Upper lobe of left lung (tissue), 6 donors: ENCODE data around the gene RACK1. TPM values are rescaled to one million over a fixed set of nuclear protein-coding genes. Genes with fewer than 3 reads are reported as not detected.

Experiments
- ATAC-seq, 2 donors: fragments of 200-7000 bp; cut with Tn5 transposase; one replicate each; pipeline ENCODE4 v1.9.1; 2022; ENCODE audit warnings: mild to moderate bottlenecking in 2 of 2, moderate library complexity in 2 of 2; ENCODE audit not compliant: low FRiP score in 2 of 2
- DNase-seq, 2 donors: peaks; one replicate each; pipeline ENCODE4 v3.0.0-alpha.2; 2019 to 2020
- H3K27ac ChIP-seq, 4 donors: fragments of 200-600 bp; sonication (generic); one replicate each; pipeline ENCODE4 v1.5.1; 2016 to 2019
- H3K27me3 ChIP-seq, 4 donors: fragments of 200-600 bp; sonication (generic); one replicate each; pipeline ENCODE4 v1.5.1; 2017 to 2019
- H3K36me3 ChIP-seq, 4 donors: fragments of 200-600 bp; sonication (generic); one replicate each; pipeline ENCODE4 v1.5.1; 2016 to 2019
- H3K4me1 ChIP-seq, 4 donors: fragments of 200-600 bp; sonication (generic); one replicate each; pipeline ENCODE4 v1.5.1; 2018 to 2019
- H3K4me3 ChIP-seq, 4 donors: fragments of 200-600 bp; sonication (generic); one replicate each; pipeline ENCODE4 v1.5.1; 2017 to 2019; ENCODE audit warnings: mild to moderate bottlenecking in 2 of 4, moderate library complexity in 1 of 4
- H3K9me3 ChIP-seq, 4 donors: fragments of 200-600 bp; sonication (generic); one replicate each; pipeline ENCODE4 v1.5.1; 2018 to 2019
- CTCF ChIP-seq, 6 experiments: fragments of 450-650 bp in 4 of 6; fragments of 200-600 bp in 2 of 6; sonication (generic) in 2 of 6; IDR thresholded peaks; one replicate each; pipeline ENCODE4 v1.5.1; 2016 to 2019; ENCODE audit warnings: antibody characterized with exemption in 6 of 6
- EP300 ChIP-seq, 4 donors: sonication (generic); formaldehyde crosslinking; IDR thresholded peaks; one replicate each; pipeline ENCODE4 v1.5.1; 2017; ENCODE audit warnings: antibody characterized with exemption in 4 of 4, control low read depth in 2 of 4
- POLR2A ChIP-seq, 4 donors: fragments of 450-650 bp; IDR thresholded peaks; one replicate each; pipeline ENCODE4 v1.5.1; 2016 to 2017; ENCODE audit warnings: antibody characterized with exemption in 4 of 4, mild to moderate bottlenecking in 2 of 4
- POLR2AphosphoS5 ChIP-seq, 2 donors: sonication (generic); formaldehyde crosslinking; IDR thresholded peaks; one replicate each; pipeline ENCODE4 v1.5.1; 2017; ENCODE audit warnings: antibody characterized with exemption in 2 of 2
- WGBS, 2 donors: methylation state at CpG; one replicate each; pipeline ENCODE4 v1.1.5; 2017 to 2018; 5-methylcytosine and 5-hydroxymethylcytosine counted together
- total RNA-seq, 6 donors: library from RNA; depleted of rRNA in 4 of 6; stranded (reverse); fragments of >200 nt in 4 of 6; gene quantifications; one replicate each; pipeline versions ENCODE4 v1.1.0 to v1.2.1, GENCODE V29; 2016 to 2021
- donor health status: DM: no; HTN: no; CAD: no; lungs with moderate emphysema.
- donor health status: DM: no; HTN: yes; CAD: no; lungs with severe emphysema.

Gene RACK1
- total RNA-seq, 6 donors from 2014 or later, result 801 to 1,863 (median 1,196) TPM

- Histone ChIP-seq H3K27ac (peak overlapping the region; percentile 22 to 86 (median 70)), H3K36me3 (peaks cover 0 to 5% (median 0%) of the 10 kb centered on the region in 4 donors), H3K9me3 (no peaks in the 10 kb centered on the region), H3K4me3 (peak overlapping the region in 3 of 4 donors; percentile 69 to 79 (median 72)), H3K4me1 (peaks cover 26 to 44% (median 38%) of the 10 kb centered on the region in 4 donors), H3K27me3 (peaks cover 0 to 9% (median 2%) of the 10 kb centered on the region in 4 donors)
- ATAC-seq (no peak), DNase-seq (no peak)
- TF ChIP-seq POLR2AphosphoS5 (IDR thresholded peaks at IDR 0.05), result no peak
- TF ChIP-seq POLR2A (IDR thresholded peaks at IDR 0.05), result no peak
- TF ChIP-seq EP300 (IDR thresholded peaks at IDR 0.05), result no peak
- no peak for TF ChIP-seq CTCF (IDR thresholded peaks at IDR 0.05)
- 49 to 65% methylated on average over 11 of the region's 11 CpGs for WGBS, 2 donors
Observed at GRCh38 chr5:181203093-181203711, 40.5 kb downstream of the RACK1 start.

GRCh38 chr5:181200816-181201215, 42.9 kb downstream of the RACK1 start:
- ATAC-seq (no peak), DNase-seq (no peak)
- peaks cover 0 to 5% (median 0%) of the 10 kb centered on the region in 4 donors for H3K36me3 ChIP-seq
- peaks cover 17 to 30% (median 26%) of the 10 kb centered on the region in 4 donors for H3K4me1 ChIP-seq
- WGBS, 2 donors, result 70 to 79% methylated on average over 4 of the region's 4 CpGs
- TF ChIP-seq EP300 (IDR thresholded peaks at IDR 0.05) (no peak), POLR2AphosphoS5 (IDR thresholded peaks at IDR 0.05) (no peak)
- H3K27ac ChIP-seq, result no peak overlapping the region
- H3K9me3 ChIP-seq, result no peaks in the 10 kb centered on the region
- peaks cover 0 to 9% (median under 1%) of the 10 kb centered on the region in 4 donors for H3K27me3 ChIP-seq
- H3K4me3 ChIP-seq, result no peak overlapping the region

- TF ChIP-seq CTCF (IDR thresholded peaks at IDR 0.05) (no peak), EP300 (IDR thresholded peaks at IDR 0.05) (no peak)
- H3K9me3 ChIP-seq, result no peaks in the 10 kb centered on the region
- peaks cover 10 to 22% (median 19%) of the 10 kb centered on the region in 4 donors for H3K4me1 ChIP-seq
- H3K27ac ChIP-seq, result no peak overlapping the region
- peaks cover 0 to 6% (median 0%) of the 10 kb centered on the region in 4 donors for H3K27me3 ChIP-seq
- ATAC-seq, result no peak
- WGBS, 2 donors, result 80 to 82% methylated on average over 6 to 12 of the region's 12 CpGs
- H3K36me3 ChIP-seq, result peaks cover 0 to 5% (median 0%) of the 10 kb centered on the region in 4 donors
- H3K4me3 ChIP-seq, result no peak overlapping the region
- DNase-seq, result no peak
Observed at GRCh38 chr5:181199881-181200638, 43.6 kb downstream of the RACK1 start.

GRCh38 chr5:181198905-181199519, 44.7 kb downstream of the RACK1 start:
- WGBS, 2 donors, result 73 to 76% methylated on average over 9 of the region's 9 CpGs
- TF ChIP-seq POLR2A (IDR thresholded peaks at IDR 0.05) (no peak), EP300 (IDR thresholded peaks at IDR 0.05) (no peak), POLR2AphosphoS5 (IDR thresholded peaks at IDR 0.05) (no peak), CTCF (IDR thresholded peaks at IDR 0.05) (no peak)
- no peak for ATAC-seq
- Histone ChIP-seq H3K9me3 (no peaks in the 10 kb centered on the region), H3K27me3 (no peaks in the 10 kb centered on the region), H3K36me3 (peaks cover 0 to 5% (median 0%) of the 10 kb centered on the region in 4 donors), H3K27ac (no peak overlapping the region), H3K4me3 (no peak overlapping the region), H3K4me1 (peaks cover 5 to 12% (median 8%) of the 10 kb centered on the region in 4 donors)
- DNase-seq, result no peak

- Histone ChIP-seq H3K36me3 (peaks cover 0 to 5% (median 0%) of the 10 kb centered on the region in 4 donors), H3K27me3 (no peaks in the 10 kb centered on the region), H3K9me3 (no peaks in the 10 kb centered on the region), H3K4me3 (no peak overlapping the region), H3K4me1 (peaks cover 0 to 4% (median under 1%) of the 10 kb centered on the region in 4 donors), H3K27ac (no peak overlapping the region)
- ATAC-seq (no peak), DNase-seq (no peak)
- TF ChIP-seq CTCF (IDR thresholded peaks at IDR 0.05) (no peak), POLR2AphosphoS5 (IDR thresholded peaks at IDR 0.05) (no peak), POLR2A (IDR thresholded peaks at IDR 0.05) (no peak), EP300 (IDR thresholded peaks at IDR 0.05) (no peak)
- 79 to 83% methylated on average over 10 to 12 of the region's 12 CpGs for WGBS, 2 donors
Observed at GRCh38 chr5:181198106-181198685, 45.5 kb downstream of the RACK1 start.
